Natural killer cell (primary cell): ENCODE data around the gene C1orf146. TPM values are rescaled to one million over a fixed set of nuclear protein-coding genes. Genes with fewer than 3 reads are reported as not detected.

ENCODE experiments used
- ATAC-seq, 3 donors: fragments of 150-1000 bp in 2 of 3; fragments of 200-7000 bp in 1 of 3; cut with Tn5 transposase; 1 replicate in 1 of 3; 2 replicates in 2 of 3; pipeline ENCODE4 v1.10.0; 2021; ENCODE audit warnings: mild to moderate bottlenecking in 2 of 3, moderate library complexity in 2 of 3
- DNase-seq, 2 donors: peaks; one replicate each; pipeline versions ENCODE4 v3.0.0 to v3.0.0-alpha.2; 2013 to 2021; ENCODE audit warnings: mixed read lengths in 1 of 2
- H3K27ac ChIP-seq: one replicate; pipeline ENCODE4 v1.5.1; 2013; ENCODE audit warnings: mild to moderate bottlenecking, low read length
- H3K27me3 ChIP-seq: one replicate; pipeline ENCODE4 v1.6.1; 2013; ENCODE audit warnings: low read length; ENCODE audit not compliant: control insufficient read depth, insufficient read depth
- H3K36me3 ChIP-seq: one replicate; pipeline ENCODE4 v1.6.1; 2013; ENCODE audit warnings: low read length; ENCODE audit not compliant: control insufficient read depth, insufficient read depth
- H3K4me1 ChIP-seq: one replicate; pipeline ENCODE4 v1.6.1; 2013; ENCODE audit warnings: low read length; ENCODE audit not compliant: control insufficient read depth, insufficient read depth
- H3K4me3 ChIP-seq: one replicate; pipeline ENCODE4 v1.5.1; 2013; ENCODE audit warnings: low read length
- H3K9me3 ChIP-seq: one replicate; pipeline ENCODE4 v1.6.1; 2013; ENCODE audit warnings: low read length; ENCODE audit not compliant: control insufficient read depth, insufficient read depth
- H3K27ac Mint-ChIP-seq, 2 donors: one replicate each; pipeline ENCODE4 v1.8.0; 2022; ENCODE audit warnings: mild to moderate bottlenecking in 2 of 2, mixed read lengths in 2 of 2, moderate library complexity in 1 of 2
- H3K27me3 Mint-ChIP-seq, 2 donors: one replicate each; pipeline ENCODE4 v1.8.0; 2022; ENCODE audit warnings: low read depth in 2 of 2, mixed read lengths in 2 of 2
- H3K36me3 Mint-ChIP-seq: one replicate; pipeline ENCODE4 v1.8.0; 2022; ENCODE audit warnings: mixed read lengths
- H3K4me1 Mint-ChIP-seq, 2 donors: one replicate each; pipeline ENCODE4 v1.8.0; 2022; ENCODE audit warnings: mixed read lengths in 2 of 2
- H3K4me3 Mint-ChIP-seq: one replicate; pipeline ENCODE4 v1.8.0; 2022; ENCODE audit warnings: mild to moderate bottlenecking, moderate library complexity, mixed read lengths
- H3K9me3 Mint-ChIP-seq, 2 donors: one replicate each; pipeline ENCODE4 v1.8.0; 2022; ENCODE audit warnings: mixed read lengths in 2 of 2
- WGBS: methylation state at CpG from one replicate; pipeline ENCODE4 v1.1.7; 2013; ENCODE audit warnings: missing lambda C conversion rate; ENCODE audit not compliant: insufficient coverage; 5-methylcytosine and 5-hydroxymethylcytosine counted together
- intact Hi-C: fragments of 100-400 bp; cut with micrococcal nuclease; formaldehyde crosslinking; loops from one replicate; pipeline ENCODE4 v1.14.2; 2022
- total RNA-seq, 4 donors: library from RNA; stranded (reverse); fragments of 120-200 nt in 1 of 4; gene quantifications; one replicate each; pipeline versions ENCODE4 v1.2.3 to v1.2.4, GENCODE V29; 2013 to 2022
- TF ChIP-seq, protein P1 (sequence below): fragments of 200-600 bp; IDR thresholded peaks from one replicate; pipeline ENCODE4 v1.8.0; 2022; ENCODE audit warnings: antibody characterized with exemption

C1orf146 gene, protein sequence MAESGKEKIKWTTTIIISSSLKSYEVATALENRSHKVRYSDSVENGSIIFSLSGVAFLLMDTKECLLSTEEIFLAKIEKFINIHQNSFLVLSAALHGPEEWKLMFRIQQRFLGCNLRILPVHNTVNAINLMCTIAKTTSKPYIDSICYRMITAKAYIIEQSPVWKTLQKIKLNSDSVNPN
- total RNA-seq = not detected
- not detected for total RNA-seq (2013)

DNA sequence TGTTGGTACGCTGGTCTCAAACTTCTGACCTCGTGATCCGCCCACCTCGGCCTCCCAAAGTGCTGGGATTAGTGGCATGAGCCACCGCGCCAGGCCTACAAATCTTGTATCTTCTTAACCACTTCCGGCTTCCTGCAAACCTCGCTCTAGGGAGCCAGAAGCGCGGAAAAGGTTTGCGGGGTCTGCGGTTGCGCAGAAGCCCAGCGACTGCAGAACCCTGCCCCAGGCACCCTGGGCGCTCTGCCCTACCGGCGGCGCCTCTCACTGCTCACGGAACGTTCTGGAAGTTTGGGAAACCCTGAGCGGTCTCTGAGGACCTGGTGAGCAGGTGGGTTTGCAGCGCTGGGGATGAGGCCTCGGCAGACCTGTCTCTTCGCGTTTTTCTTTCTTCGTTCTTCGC is at the start of gene C1orf146:
Gene C1orf146, plus strand, starts transcription at position 195 of the 400 bp plus-strand sequence. CDS start 13,506 bp downstream, outside the sequence.
- Histone ChIP-seq H3K27me3 (no peaks in the 10 kb centered on the region), H3K27ac (no peak within 1 kb of the TSS), H3K36me3 (no peaks in the 10 kb centered on the region), H3K9me3 (no peaks in the 10 kb centered on the region), H3K4me3 (no peak within 1 kb of the TSS), H3K4me1 (no peaks in the 10 kb centered on the region)
- H3K27ac Mint-ChIP-seq = no peak within 1 kb of the TSS
- no peak within 1 kb of the TSS for H3K4me3 Mint-ChIP-seq
- intact Hi-C loops = no loop called here
- H3K4me1 Mint-ChIP-seq = no peaks in the 10 kb centered on the region
- H3K9me3 Mint-ChIP-seq = no peaks in the 10 kb centered on the region
- H3K27me3 Mint-ChIP-seq = peaks cover 4 to 9% of the 10 kb centered on the region in 2 donors
- H3K36me3 Mint-ChIP-seq = no peaks in the 10 kb centered on the region
- TF ChIP-seq, protein P1, sequence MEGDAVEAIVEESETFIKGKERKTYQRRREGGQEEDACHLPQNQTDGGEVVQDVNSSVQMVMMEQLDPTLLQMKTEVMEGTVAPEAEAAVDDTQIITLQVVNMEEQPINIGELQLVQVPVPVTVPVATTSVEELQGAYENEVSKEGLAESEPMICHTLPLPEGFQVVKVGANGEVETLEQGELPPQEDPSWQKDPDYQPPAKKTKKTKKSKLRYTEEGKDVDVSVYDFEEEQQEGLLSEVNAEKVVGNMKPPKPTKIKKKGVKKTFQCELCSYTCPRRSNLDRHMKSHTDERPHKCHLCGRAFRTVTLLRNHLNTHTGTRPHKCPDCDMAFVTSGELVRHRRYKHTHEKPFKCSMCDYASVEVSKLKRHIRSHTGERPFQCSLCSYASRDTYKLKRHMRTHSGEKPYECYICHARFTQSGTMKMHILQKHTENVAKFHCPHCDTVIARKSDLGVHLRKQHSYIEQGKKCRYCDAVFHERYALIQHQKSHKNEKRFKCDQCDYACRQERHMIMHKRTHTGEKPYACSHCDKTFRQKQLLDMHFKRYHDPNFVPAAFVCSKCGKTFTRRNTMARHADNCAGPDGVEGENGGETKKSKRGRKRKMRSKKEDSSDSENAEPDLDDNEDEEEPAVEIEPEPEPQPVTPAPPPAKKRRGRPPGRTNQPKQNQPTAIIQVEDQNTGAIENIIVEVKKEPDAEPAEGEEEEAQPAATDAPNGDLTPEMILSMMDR = no peak
- DNase-seq = no peak
- WGBS = 95% methylated on average over 27 of the region's 27 CpGs
- no peak for ATAC-seq

DNA sequence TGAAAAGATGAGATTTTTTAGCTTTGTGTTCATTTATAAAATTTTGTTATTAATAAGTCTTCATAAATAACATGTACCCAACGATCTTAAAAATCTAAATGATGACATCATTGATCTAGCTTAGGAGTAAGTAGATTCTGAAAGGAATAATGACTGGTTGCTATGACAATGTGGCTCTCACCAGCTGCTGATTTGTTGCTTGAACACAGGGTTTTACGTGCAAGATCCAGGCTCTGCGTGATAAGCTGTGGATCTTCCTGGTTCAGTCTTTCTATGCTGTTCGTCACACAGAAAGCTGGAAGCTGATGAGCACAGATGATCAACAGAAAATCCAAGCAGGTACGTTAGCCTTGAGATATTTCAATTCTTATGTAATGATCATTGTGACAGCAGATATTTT is 49.1 kb upstream of the C1orf146 start:
- intact Hi-C loops = no loop called here
- TF ChIP-seq, protein P1 = no peak
- Mint-ChIP-seq H3K4me3 (no peak overlapping the region), H3K27ac (no peak overlapping the region), H3K9me3 (no peaks in the 10 kb centered on the region), H3K27me3 (no peaks in the 10 kb centered on the region), H3K4me1 (no peaks in the 10 kb centered on the region), H3K36me3 (no peaks in the 10 kb centered on the region)
- Histone ChIP-seq H3K4me1 (no peaks in the 10 kb centered on the region), H3K27me3 (no peaks in the 10 kb centered on the region), H3K27ac (no peak overlapping the region), H3K9me3 (no peaks in the 10 kb centered on the region), H3K36me3 (no peaks in the 10 kb centered on the region), H3K4me3 (no peak overlapping the region)
- DNase-seq (no peak), ATAC-seq (no peak)
- WGBS = 93% methylated on average over 5 of the region's 5 CpGs

DNA sequence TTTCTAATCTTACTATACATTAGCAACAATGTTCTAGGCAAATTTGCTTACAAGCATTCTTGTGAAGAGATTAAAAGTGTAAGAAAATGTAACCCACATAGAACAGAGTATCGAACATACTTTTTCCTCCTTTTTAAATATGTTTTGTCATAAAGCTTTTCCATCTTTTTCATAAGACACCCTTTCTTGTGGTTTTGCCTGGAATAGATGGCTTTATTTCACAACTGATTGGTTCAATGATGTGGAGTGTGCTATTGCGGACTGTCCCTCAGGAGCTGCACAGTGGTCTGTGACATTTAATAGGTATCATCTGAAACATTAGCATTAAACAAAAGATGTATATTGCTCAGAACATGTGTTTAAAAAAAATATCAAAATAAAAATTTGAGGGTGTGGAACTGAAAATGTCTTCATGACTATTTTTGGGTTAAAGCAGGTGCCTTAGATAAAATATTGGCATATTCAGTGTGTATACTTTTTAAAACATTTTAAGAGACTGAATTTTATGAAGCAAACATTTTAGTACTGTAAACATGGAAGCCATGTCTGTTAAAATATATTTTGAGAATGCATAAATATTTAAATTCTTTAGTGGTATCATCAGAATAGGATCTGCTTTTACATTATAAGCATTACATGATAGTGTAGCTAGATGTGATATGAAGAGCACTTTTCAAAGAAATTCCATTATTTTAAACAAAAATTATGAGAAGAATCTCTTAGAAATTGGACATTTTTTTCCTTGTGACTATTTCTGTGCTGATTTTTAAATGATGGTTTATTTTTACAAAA is 48.3 kb upstream of the C1orf146 start:
- DNase-seq (no peak), ATAC-seq (no peak)
- Histone ChIP-seq H3K36me3 (no peaks in the 10 kb centered on the region), H3K4me3 (no peak overlapping the region), H3K9me3 (no peaks in the 10 kb centered on the region), H3K27ac (no peak overlapping the region), H3K27me3 (no peaks in the 10 kb centered on the region), H3K4me1 (no peaks in the 10 kb centered on the region)
- no peaks in the 10 kb centered on the region for H3K27me3 Mint-ChIP-seq
- TF ChIP-seq, protein P1 = no peak
- intact Hi-C loops = no loop called here
- WGBS = 100% methylated on average over 1 of the region's 2 CpGs
- no peaks in the 10 kb centered on the region for H3K9me3 Mint-ChIP-seq
- no peak overlapping the region for H3K4me3 Mint-ChIP-seq
- no peaks in the 10 kb centered on the region for H3K4me1 Mint-ChIP-seq
- no peak overlapping the region for H3K27ac Mint-ChIP-seq
- H3K36me3 Mint-ChIP-seq = no peaks in the 10 kb centered on the region
